DND-41 (cell line): ENCODE results near the gene NCK2.

Experiments
- EZH2 ChIP-seq: IDR thresholded peaks from 3 replicates; pipeline ENCODE4 v1.6.1; 2012; ENCODE audit warnings: borderline replicate concordance, low read depth, mild to moderate bottlenecking, moderate library complexity, low read length, inconsistent platforms; ENCODE audit not compliant: severe bottlenecking
- TF ChIP-seq, protein P1 (sequence below): IDR thresholded peaks from 2 replicates; pipeline ENCODE4 v1.5.1; 2012; ENCODE audit warnings: borderline replicate concordance, low read length, moderate library complexity, mild to moderate bottlenecking; ENCODE audit not compliant: poor library complexity, severe bottlenecking; ENCODE audit errors: extremely low read depth

- TF ChIP-seq, protein P1, sequence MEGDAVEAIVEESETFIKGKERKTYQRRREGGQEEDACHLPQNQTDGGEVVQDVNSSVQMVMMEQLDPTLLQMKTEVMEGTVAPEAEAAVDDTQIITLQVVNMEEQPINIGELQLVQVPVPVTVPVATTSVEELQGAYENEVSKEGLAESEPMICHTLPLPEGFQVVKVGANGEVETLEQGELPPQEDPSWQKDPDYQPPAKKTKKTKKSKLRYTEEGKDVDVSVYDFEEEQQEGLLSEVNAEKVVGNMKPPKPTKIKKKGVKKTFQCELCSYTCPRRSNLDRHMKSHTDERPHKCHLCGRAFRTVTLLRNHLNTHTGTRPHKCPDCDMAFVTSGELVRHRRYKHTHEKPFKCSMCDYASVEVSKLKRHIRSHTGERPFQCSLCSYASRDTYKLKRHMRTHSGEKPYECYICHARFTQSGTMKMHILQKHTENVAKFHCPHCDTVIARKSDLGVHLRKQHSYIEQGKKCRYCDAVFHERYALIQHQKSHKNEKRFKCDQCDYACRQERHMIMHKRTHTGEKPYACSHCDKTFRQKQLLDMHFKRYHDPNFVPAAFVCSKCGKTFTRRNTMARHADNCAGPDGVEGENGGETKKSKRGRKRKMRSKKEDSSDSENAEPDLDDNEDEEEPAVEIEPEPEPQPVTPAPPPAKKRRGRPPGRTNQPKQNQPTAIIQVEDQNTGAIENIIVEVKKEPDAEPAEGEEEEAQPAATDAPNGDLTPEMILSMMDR, result no peak
- no peak for TF ChIP-seq EZH2
Observed at GRCh38 chr2:105820691-105821090, 76.0 kb downstream of the NCK2 start.
